H1 (cell line): ENCODE data around the gene KRT35. TPM values are rescaled to one million over a fixed set of nuclear protein-coding genes. Genes with fewer than 3 reads are reported as not detected.

Source experiments
- SAP30 ChIP-seq: fragments of 300-600 bp; sonication (generic); IDR thresholded peaks from 2 replicates; pipeline ENCODE4 v1.7.1; 2012; ENCODE audit warnings: low read length, moderate library complexity, mild to moderate bottlenecking, inconsistent platforms; ENCODE audit not compliant: insufficient read depth, insufficient replicate concordance
- SP2 ChIP-seq: IDR thresholded peaks from 2 replicates; pipeline ENCODE4 v1.6.1; 2012; ENCODE audit warnings: mild to moderate bottlenecking, low read length, inconsistent platforms
- polyA plus RNA-seq, 7 experiments: library from polyadenylated mRNA; depleted of rRNA in 3 of 7; stranded (reverse) in 5 of 7; unstranded in 2 of 7; fragments of >200 nt in 5 of 7; fragments of 200-250 nt in 2 of 7; gene quantifications; 1 replicate in 5 of 7; 2 replicates in 1 of 7; 4 replicates in 1 of 7; pipeline versions ENCODE4 v1.2.1 to v1.2.3, GENCODE V29; 2011 to 2013; ENCODE audit warnings: missing spikeins in 2 of 7, mixed read lengths in 2 of 7
- total RNA-seq: library from RNA; stranded (reverse); fragmentation: NEBNext Ultra II Directional; extraction: Animal tissue kit (Norgen Biotek cat#: 25700); gene quantifications from 2 replicates; pipeline ENCODE4 v1.2.1, GENCODE V29; 2021
- TF ChIP-seq, protein P1 (sequence below), 3 experiments: IDR thresholded peaks; 1 replicate in 2 of 3; 2 replicates in 1 of 3; pipeline versions ENCODE4 v1.5.1 to v1.6.1; 2011; ENCODE audit warnings: low read length in 3 of 3, mild to moderate bottlenecking in 3 of 3, inconsistent platforms in 2 of 3, low read depth in 1 of 3, moderate library complexity in 1 of 3; ENCODE audit not compliant: insufficient read depth in 1 of 3; ENCODE audit errors: control extremely low read depth in 1 of 3

The KRT35 gene
- total and polyA plus RNA-seq, 2 of the 8 experiments (the other 6 are each of a cell fraction or from before 2014, with no cell fraction given): not detected

DNA sequence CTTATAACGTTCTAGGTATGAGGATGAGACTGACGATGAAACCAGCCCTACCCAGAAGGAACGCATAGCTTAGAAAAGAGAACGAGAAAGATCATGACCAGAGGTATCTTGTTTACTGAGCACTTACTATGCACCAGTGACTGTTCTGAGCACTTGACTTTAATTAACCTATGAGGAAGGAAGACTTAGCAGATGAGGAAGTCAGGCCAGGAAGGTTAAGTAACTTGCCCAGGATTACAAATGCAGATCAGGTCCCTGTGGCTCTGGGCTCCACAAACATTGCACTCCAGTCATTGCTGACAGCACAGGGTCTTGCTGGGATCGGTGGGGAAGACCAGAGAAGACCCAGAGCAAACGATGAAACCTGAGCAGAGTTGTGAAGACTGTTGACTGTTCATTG is 17.3 kb upstream of the KRT35 start (continued):
- TF ChIP-seq, protein P1, sequence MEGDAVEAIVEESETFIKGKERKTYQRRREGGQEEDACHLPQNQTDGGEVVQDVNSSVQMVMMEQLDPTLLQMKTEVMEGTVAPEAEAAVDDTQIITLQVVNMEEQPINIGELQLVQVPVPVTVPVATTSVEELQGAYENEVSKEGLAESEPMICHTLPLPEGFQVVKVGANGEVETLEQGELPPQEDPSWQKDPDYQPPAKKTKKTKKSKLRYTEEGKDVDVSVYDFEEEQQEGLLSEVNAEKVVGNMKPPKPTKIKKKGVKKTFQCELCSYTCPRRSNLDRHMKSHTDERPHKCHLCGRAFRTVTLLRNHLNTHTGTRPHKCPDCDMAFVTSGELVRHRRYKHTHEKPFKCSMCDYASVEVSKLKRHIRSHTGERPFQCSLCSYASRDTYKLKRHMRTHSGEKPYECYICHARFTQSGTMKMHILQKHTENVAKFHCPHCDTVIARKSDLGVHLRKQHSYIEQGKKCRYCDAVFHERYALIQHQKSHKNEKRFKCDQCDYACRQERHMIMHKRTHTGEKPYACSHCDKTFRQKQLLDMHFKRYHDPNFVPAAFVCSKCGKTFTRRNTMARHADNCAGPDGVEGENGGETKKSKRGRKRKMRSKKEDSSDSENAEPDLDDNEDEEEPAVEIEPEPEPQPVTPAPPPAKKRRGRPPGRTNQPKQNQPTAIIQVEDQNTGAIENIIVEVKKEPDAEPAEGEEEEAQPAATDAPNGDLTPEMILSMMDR (IDR thresholded peaks at IDR 0.05; ENCODE audit: control extremely low read depth in 1 of 3, insufficient read depth in 1 of 3, low read depth in 1 of 3, low read length in 3 of 3): no peak
- TF ChIP-seq SAP30: no peak
- no peak for TF ChIP-seq SP2
- TF ChIP-seq, all 59 proteins: peak for 0
